H1 (cell line): ENCODE data around the gene SORBS1. TPM values are rescaled to one million over a fixed set of nuclear protein-coding genes. Genes with fewer than 3 reads are reported as not detected.

Source experiments
- POLR2A ChIP-seq, 2 experiments: IDR thresholded peaks; 1 replicate in 1 of 2; 2 replicates in 1 of 2; pipeline ENCODE4 v1.6.1; 2011; ENCODE audit warnings: low read depth in 2 of 2, low read length in 2 of 2, mild to moderate bottlenecking in 2 of 2; ENCODE audit errors: control extremely low read depth in 1 of 2
- ZNF274 ChIP-seq: IDR thresholded peaks from 2 replicates; pipeline ENCODE4 v1.7.0; 2012; ENCODE audit warnings: low read length, borderline replicate concordance; ENCODE audit errors: extremely low read depth
- polyA plus RNA-seq, 7 experiments: library from polyadenylated mRNA; depleted of rRNA in 3 of 7; stranded (reverse) in 5 of 7; unstranded in 2 of 7; fragments of >200 nt in 5 of 7; fragments of 200-250 nt in 2 of 7; gene quantifications; 1 replicate in 5 of 7; 2 replicates in 1 of 7; 4 replicates in 1 of 7; pipeline versions ENCODE4 v1.2.1 to v1.2.3, GENCODE V29; 2011 to 2013; ENCODE audit warnings: missing spikeins in 2 of 7, mixed read lengths in 2 of 7
- total RNA-seq: library from RNA; stranded (reverse); fragmentation: NEBNext Ultra II Directional; extraction: Animal tissue kit (Norgen Biotek cat#: 25700); gene quantifications from 2 replicates; pipeline ENCODE4 v1.2.1, GENCODE V29; 2021

SORBS1 gene
- total and polyA plus RNA-seq, 2 of the 8 experiments (the other 6 are each of a cell fraction or from before 2014, with no cell fraction given): 16.0 to 35.0 TPM

- TF ChIP-seq ZNF274: no peak
- TF ChIP-seq POLR2A (IDR thresholded peaks at IDR 0.05; ENCODE audit: control extremely low read depth in 1 of 2, low read depth in 2 of 2, low read length in 2 of 2): no peak
Observed at GRCh38 chr10:95277201-95277570, 284.0 kb downstream of the SORBS1 start (continued).
